GM12873 (cell line): ENCODE results near the gene ARHGAP24.

Source experiments
- CTCF ChIP-seq: IDR thresholded peaks from 2 replicates; pipeline ENCODE4 v1.5.1; 2012; ENCODE audit warnings: low read depth, mild to moderate bottlenecking, moderate library complexity, low read length, control low read depth; ENCODE audit not compliant: insufficient read depth; ENCODE audit errors: missing control alignments

Gene ARHGAP24

DNA sequence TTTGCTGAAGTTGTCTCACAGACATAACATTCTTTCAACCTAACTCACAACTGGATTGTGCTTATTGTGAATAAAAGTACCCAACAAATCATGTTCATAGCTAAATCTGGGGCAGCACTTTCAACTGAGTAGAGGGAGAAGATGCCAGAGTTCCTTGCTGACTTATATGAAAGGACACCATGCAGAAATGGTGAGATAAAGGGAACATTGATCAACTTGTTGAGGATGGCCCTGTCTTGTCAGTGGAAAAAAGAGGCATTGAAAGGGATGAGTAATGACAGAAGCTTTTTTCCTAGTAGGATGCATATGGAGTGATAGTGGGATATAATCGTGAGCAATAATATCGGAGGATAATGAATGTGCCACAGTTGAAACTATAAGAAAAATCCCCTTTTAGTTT is 221.7 kb downstream of the ARHGAP24 start:
- TF ChIP-seq CTCF: no peak

DNA sequence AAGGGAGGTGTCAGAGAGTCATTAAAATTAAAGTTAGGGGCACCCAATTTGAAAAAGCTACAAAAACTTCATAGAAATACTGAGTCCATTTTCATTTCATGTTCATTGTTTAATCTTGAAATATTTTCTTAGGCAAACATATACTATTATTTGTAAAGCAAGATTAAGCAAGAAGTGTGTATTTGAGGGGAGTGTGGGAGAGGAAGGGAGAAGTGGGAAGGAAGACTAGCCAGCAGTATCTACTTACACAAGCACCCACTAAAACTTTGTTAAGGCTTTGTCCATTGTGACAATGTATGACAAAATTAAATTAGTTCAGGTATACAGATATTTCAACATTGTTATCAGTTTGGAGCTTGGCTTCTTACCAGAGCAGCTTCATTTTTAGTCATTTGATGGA is 222.9 kb downstream of the ARHGAP24 start:
- no peak for TF ChIP-seq CTCF

GRCh38 chr4:85700362-85700761 is 225.4 kb downstream of the ARHGAP24 start:
- TF ChIP-seq CTCF: no peak

- TF ChIP-seq CTCF: no peak
Measured at GRCh38 chr4:85701861-85702321, 226.9 kb downstream of the ARHGAP24 start.

GRCh38 chr4:85703096-85703495 is 228.1 kb downstream of the ARHGAP24 start:
- TF ChIP-seq CTCF: no peak

DNA sequence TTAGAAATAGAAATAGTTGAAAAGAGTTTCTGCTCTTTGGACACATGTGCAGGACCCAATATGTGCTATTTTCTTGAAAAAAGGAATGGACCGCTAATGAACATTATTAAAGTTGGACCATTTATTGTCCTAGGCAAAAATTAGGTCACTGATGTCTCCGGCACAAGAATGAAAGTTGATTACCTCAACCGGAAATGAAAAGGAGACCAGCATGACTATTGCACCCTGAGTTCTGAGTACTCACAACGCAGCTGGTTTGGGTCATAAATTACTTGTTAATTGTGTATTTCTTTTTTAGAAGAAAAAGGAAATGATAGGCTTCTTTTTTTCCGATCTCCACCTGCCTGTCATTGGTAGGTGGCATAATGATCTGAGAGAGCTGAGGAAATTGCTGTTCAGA is 232.7 kb downstream of the ARHGAP24 start:
- TF ChIP-seq CTCF: no peak

- no peak for TF ChIP-seq CTCF
Measured at GRCh38 chr4:85708468-85708867, 233.5 kb downstream of the ARHGAP24 start.
